A549 (cell line): ENCODE results near the gene ITGB8.

Experiments used
- CBX2 ChIP-seq: fragments of 200-600 bp; sonication (generic); IDR thresholded peaks from 2 replicates; pipeline ENCODE4 v1.6.1; 2016; ENCODE audit warnings: low read depth, mild to moderate bottlenecking, borderline replicate concordance
- CHD4 ChIP-seq: fragments of 200-600 bp; sonication (generic); IDR thresholded peaks from 2 replicates; pipeline ENCODE4 v1.6.1; 2016; ENCODE audit warnings: antibody characterized with exemption, mild to moderate bottlenecking, borderline replicate concordance
- HDAC2 ChIP-seq: fragments of 200-600 bp; sonication (generic); IDR thresholded peaks from 2 replicates; pipeline ENCODE4 v1.6.1; 2016
- HMGXB4 ChIP-seq: fragments of 250-450 bp; sonication (Bioruptor Pico); IDR thresholded peaks from 2 replicates; pipeline ENCODE4 v1.5.0; 2021; ENCODE audit warnings: mild to moderate bottlenecking, moderate library complexity, borderline replicate concordance
- KDM1A ChIP-seq: fragments of 200-600 bp; sonication (generic); IDR thresholded peaks from 2 replicates; pipeline ENCODE4 v1.6.1; 2016; ENCODE audit warnings: low read depth, mild to moderate bottlenecking
- MAFK ChIP-seq: fragments of 450-650 bp; IDR thresholded peaks from 2 replicates; pipeline ENCODE4 v1.6.1; 2014; ENCODE audit not compliant: partially characterized antibody
- PHF8 ChIP-seq: fragments of 200-600 bp; sonication (generic); IDR thresholded peaks from 2 replicates; pipeline ENCODE4 v1.6.1; 2016; ENCODE audit warnings: low read depth, mild to moderate bottlenecking, antibody characterized with exemption, moderate library complexity, borderline replicate concordance
- POLR2A ChIP-seq: IDR thresholded peaks from 2 replicates; pipeline ENCODE4 v1.6.1; 2012; ENCODE audit warnings: mild to moderate bottlenecking, low read length
- REST ChIP-seq: fragments of 200-600 bp; sonication (generic); IDR thresholded peaks from 2 replicates; pipeline ENCODE4 v1.6.1; 2016; ENCODE audit warnings: antibody characterized with exemption, mild to moderate bottlenecking, moderate library complexity
- TF ChIP-seq, protein P1 (sequence below): fragments of >200 bp; sonication (Bioruptor Twin); formaldehyde crosslinking; IDR thresholded peaks from 3 replicates; pipeline ENCODE4 v1.5.1; 2016
- TF ChIP-seq, protein P2 (sequence below): fragments of 450-650 bp; IDR thresholded peaks from 2 replicates; pipeline ENCODE4 v1.6.1; 2014; ENCODE audit warnings: antibody characterized with exemption

- TF ChIP-seq HMGXB4 (CRISPR knock-in tag) (no peak), CHD4 (no peak), KDM1A (no peak), HDAC2 (no peak), REST (no peak), POLR2A (no peak), PHF8 (no peak), MAFK (no peak), CBX2 (no peak)
- TF ChIP-seq, protein P1, sequence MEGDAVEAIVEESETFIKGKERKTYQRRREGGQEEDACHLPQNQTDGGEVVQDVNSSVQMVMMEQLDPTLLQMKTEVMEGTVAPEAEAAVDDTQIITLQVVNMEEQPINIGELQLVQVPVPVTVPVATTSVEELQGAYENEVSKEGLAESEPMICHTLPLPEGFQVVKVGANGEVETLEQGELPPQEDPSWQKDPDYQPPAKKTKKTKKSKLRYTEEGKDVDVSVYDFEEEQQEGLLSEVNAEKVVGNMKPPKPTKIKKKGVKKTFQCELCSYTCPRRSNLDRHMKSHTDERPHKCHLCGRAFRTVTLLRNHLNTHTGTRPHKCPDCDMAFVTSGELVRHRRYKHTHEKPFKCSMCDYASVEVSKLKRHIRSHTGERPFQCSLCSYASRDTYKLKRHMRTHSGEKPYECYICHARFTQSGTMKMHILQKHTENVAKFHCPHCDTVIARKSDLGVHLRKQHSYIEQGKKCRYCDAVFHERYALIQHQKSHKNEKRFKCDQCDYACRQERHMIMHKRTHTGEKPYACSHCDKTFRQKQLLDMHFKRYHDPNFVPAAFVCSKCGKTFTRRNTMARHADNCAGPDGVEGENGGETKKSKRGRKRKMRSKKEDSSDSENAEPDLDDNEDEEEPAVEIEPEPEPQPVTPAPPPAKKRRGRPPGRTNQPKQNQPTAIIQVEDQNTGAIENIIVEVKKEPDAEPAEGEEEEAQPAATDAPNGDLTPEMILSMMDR, result no peak
- TF ChIP-seq, protein P2, sequence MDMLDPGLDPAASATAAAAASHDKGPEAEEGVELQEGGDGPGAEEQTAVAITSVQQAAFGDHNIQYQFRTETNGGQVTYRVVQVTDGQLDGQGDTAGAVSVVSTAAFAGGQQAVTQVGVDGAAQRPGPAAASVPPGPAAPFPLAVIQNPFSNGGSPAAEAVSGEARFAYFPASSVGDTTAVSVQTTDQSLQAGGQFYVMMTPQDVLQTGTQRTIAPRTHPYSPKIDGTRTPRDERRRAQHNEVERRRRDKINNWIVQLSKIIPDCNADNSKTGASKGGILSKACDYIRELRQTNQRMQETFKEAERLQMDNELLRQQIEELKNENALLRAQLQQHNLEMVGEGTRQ, result no peak
Observed at GRCh38 chr7:20412032-20412431, 81.3 kb downstream of the ITGB8 start.
